WERI-Rb-1 (cell line): ENCODE measurements around the gene ZNF516.

ENCODE experiments used
- DNase-seq: peaks from one replicate; pipeline ENCODE4 v3.0.0-alpha.2; 2020
- H3K27ac ChIP-seq: fragments of 250-450 bp; sonication (Bioruptor Pico); 2 replicates; pipeline ENCODE4 v1.5.1; 2020; ENCODE audit warnings: mild to moderate bottlenecking, moderate library complexity
- H3K27me3 ChIP-seq: fragments of 250-450 bp; sonication (Bioruptor Pico); 2 replicates; pipeline ENCODE4 v1.5.1; 2021; ENCODE audit warnings: mild to moderate bottlenecking, low read depth, moderate library complexity; ENCODE audit not compliant: insufficient read depth, severe bottlenecking
- H3K36me3 ChIP-seq: fragments of 250-450 bp; sonication (Bioruptor Pico); 2 replicates; pipeline ENCODE4 v1.5.1; 2020; ENCODE audit warnings: mild to moderate bottlenecking, moderate library complexity
- H3K4me3 ChIP-seq: 2 replicates; pipeline ENCODE4 v1.5.1; 2011; ENCODE audit warnings: low read depth, mild to moderate bottlenecking, control low read depth, low read length
- H3K9me3 ChIP-seq: fragments of 250-450 bp; sonication (Bioruptor Pico); 2 replicates; pipeline ENCODE4 v1.5.1; 2021; ENCODE audit warnings: mild to moderate bottlenecking, moderate library complexity; ENCODE audit not compliant: severe bottlenecking
- CTCF ChIP-seq: IDR thresholded peaks from 2 replicates; pipeline ENCODE4 v1.5.1; 2011; ENCODE audit warnings: low read depth, mild to moderate bottlenecking, control low read depth, inconsistent platforms, low read length

The ZNF516 gene

DNA sequence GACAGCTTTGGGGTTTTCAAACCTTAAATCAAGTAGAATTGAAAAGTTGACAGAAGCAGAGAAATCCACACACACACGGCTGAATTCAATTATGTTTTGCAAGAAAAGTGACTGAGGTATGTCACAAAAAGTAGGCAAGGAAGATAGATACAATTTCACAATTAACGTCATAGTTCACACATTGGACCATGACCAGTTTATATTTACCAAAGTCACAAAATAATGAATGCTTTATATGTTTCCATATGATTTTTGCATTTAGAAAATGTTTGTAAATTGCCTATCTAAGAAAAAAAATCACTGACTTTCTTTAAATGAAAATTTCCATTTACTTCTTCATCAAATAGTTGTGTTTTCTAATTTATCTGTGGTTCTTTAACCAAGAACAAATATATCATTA is 29.4 kb upstream of the ZNF516 start:
- no peak overlapping the region for H3K27ac ChIP-seq
- no peak for DNase-seq

GRCh38 chr18:76522551-76522950 is 27.5 kb upstream of the ZNF516 start:
- no peaks in the 10 kb centered on the region for H3K27me3 ChIP-seq
- no peak overlapping the region for H3K4me3 ChIP-seq

More for the DNA sequence above, 29.4 kb upstream of the ZNF516 start:
- Histone ChIP-seq H3K9me3 (no peaks in the 10 kb centered on the region), H3K4me3 (no peak overlapping the region), H3K36me3 (no peaks in the 10 kb centered on the region), H3K27me3 (no peaks in the 10 kb centered on the region)
- TF ChIP-seq CTCF, result no peak

GRCh38 chr18:76522122-76522503 is 27.1 kb upstream of the ZNF516 start:
- DNase-seq, result no peak
- no peaks in the 10 kb centered on the region for H3K36me3 ChIP-seq
- no peak overlapping the region for H3K27ac ChIP-seq
- no peaks in the 10 kb centered on the region for H3K9me3 ChIP-seq
- no peak overlapping the region for H3K4me3 ChIP-seq
- no peaks in the 10 kb centered on the region for H3K27me3 ChIP-seq
- TF ChIP-seq CTCF, result no peak

More at GRCh38 chr18:76522551-76522950, 27.5 kb upstream of the ZNF516 start:
- H3K27ac ChIP-seq, result no peak overlapping the region
- no peaks in the 10 kb centered on the region for H3K36me3 ChIP-seq
- H3K9me3 ChIP-seq, result no peaks in the 10 kb centered on the region
- no peak for DNase-seq
- TF ChIP-seq CTCF, result no peak

DNA sequence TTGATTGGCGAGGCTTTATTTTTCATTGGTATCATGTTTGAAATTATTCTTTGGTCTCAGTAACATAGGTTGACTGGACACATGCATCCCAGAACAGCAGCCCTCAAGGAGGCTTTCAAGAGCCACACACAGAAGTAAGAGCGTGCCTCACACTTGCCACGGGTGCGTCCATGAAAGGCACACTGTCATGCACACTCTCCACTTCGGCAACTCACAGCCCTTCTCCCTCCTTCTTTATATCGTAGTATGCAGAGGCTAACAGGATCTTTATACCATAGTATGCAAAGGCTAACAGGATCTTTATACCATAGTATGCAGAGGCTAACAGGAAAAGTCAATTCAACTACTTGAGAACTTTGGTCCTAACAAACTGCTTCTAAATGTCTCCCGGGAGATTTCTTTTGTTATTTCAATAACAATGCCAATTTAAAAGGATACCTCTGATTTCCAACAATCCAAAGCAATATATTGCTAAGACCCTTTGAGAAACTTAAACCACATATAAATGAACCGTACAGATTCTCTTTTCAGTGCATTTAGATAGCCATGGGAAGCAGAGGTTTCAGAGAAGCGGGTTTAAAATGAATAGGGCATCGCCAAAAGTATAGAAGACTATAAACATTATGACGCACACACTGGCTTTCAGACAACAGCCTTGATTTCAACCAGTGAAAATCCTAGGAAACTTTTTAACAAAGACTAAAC is 26.5 kb upstream of the ZNF516 start:
- no peak for TF ChIP-seq CTCF
- no peaks in the 10 kb centered on the region for H3K36me3 ChIP-seq
- DNase-seq, result no peak
- H3K9me3 ChIP-seq, result no peaks in the 10 kb centered on the region
- no peak overlapping the region for H3K4me3 ChIP-seq
- no peak overlapping the region for H3K27ac ChIP-seq
- no peaks in the 10 kb centered on the region for H3K27me3 ChIP-seq

DNA sequence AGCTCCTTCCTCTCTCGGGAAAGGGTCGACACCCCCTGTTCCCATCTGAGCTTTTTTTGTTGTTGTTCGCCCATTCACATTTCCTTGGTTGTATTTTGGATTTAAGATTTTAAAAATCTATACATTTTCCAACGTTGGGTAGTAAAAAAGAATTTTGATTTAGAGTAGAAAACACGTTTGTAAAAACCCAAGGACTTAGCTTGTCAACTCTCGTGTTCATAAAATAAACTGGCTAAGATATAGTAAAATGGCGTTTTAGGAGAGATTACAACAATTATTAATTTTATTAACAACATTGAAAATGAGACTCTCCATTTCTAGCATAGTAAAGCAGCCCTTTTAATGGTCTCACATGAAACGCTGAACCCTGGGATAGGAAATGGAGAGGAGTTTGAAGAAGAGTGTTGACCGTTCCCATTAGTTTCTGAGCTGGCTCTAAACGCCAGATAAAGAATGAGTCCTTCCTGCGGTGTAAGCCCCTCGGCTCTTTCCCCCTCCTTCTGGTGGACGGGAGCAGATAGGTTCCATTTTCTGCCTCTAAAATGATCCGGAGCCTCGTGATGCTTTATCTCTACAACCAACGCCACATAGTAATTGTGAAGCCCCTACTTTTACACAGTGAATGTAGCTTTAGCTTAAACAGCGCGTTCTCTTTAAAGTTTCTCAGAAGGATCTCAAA is 24.0 kb upstream of the ZNF516 start:
- DNase-seq, result no peak
- Histone ChIP-seq H3K9me3 (no peaks in the 10 kb centered on the region), H3K36me3 (no peaks in the 10 kb centered on the region), H3K27me3 (no peaks in the 10 kb centered on the region), H3K4me3 (no peak overlapping the region), H3K27ac (no peak overlapping the region)
- no peak for TF ChIP-seq CTCF
